DMS114 treated with DMSO at 0.1 percent for 48 hours (cell line): Measurements from ENCODE around the gene TNKS1BP1.
"Not testable (repeated sequence)": the region's sequence is repeated elsewhere in the genome, so short reads cannot be mapped to it uniquely, and the experiment has no call there.

Source experiments
- DNase-seq: peaks from one replicate; lab custom pipeline; 2025; ENCODE audit not compliant: unreplicated experiment; lab: John Stamatoyannopoulos, UW

The TNKS1BP1 gene

DNA sequence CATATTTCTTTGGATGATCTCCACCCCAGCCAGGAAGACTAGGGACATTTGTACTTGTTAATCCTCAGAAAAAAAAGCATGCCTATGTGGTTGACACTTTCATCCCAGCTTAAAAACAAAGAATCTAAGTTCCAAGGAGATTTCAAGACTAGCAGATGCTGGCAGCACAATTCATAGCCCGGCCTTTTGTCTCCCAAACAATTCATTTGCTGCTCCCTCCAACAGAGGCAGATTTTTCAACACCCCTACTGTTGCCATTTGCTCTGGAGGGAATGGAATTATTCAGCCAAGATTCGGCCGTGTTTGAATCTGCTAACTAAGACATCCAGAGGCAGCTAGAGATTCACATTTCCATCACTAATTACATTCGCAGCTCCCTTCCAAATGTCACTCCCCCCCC, 28.7 kb upstream of the TNKS1BP1 start:
- DNase-seq, result no peak

DNA sequence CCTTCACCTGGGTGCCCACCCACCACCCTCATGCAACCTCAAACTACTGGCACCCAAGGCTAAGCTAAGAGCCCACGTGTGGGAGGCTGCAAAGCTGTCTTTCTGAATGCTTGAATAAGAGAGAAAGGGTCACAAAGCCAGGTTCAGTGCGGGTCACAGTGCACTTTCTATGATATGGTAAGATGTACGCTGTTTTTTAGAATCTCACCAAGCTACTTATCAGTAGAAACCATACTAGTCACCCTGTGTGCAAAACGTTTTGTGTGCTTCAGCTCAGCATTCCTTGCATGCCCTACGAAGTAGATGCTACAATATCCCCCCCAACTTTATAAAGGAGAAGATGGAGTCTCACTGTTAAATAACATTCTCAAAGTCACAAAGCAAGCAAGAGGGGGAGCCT, 28.3 kb upstream of the TNKS1BP1 start:
- DNase-seq, result no peak

DNA sequence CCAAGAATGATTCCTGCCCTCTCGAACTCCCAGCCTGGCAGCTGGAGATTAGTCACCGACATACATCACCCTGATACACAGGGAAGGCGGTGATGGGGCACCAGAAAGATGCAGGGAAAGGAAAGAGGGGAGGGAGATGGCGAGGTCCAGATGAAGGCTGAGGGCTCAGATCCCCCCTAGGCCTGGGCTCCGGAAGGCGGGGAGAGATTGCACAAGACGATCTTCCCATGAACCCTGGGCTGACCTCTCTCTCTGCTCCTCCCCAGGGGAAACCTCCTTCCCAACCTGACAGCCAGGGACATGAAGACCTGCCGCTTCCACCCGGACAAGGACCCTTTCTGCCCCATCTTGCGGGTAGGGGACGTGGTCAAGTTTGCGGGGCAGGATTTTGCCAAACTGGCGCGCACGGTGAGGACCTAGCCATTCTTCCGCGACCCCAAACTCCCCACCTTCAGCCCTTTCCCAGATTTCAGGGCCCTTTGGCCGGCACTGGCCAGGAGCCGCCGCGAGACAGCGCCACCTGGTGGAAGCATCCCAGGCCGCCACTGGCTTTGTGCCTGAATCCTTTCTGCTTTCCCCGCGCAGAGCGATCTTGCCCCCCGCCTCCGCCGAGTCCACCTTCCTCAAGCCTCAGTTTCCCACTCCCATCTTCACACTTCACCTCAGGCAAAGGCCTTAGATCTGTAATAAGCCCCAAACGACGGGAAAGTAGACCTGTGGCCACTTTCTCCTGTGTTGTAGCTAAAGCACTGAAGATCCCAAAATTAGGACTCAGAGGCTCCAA, 24.9 kb upstream of the TNKS1BP1 start:
- no peak for DNase-seq

DNA sequence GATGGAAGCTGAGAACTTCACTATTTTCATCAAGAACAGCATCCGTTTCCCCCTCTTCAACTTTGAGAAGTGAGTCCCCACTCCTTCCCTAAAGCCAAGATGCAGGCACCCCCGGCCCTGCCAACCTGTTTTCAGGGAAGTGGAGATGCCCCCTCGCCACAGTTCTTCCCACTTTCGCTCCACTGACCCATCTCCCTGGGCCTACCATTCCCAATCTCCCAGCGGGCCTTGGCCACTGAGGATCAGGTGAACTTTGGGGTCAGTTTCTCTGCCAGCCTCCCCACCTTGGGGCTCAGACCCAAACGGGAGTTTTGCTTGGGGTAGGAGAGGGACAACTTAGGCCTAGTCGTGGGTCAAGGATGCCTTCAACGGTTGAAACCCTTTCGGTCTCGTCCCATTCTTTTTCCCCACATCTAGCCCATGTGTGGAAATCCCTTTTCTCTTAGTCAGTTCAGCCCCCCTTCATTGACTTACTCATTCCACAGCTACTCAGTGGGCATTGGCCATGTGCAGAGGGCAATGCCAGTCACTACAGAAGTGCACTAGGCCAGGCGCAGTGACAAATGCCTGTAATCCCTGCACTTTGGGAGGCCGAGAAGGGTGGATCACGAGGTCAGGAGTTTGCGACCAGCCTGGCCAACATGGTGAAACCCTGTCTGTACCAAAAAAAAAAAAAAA, 24.0 kb upstream of the TNKS1BP1 start:
- DNase-seq, result no peak

DNA sequence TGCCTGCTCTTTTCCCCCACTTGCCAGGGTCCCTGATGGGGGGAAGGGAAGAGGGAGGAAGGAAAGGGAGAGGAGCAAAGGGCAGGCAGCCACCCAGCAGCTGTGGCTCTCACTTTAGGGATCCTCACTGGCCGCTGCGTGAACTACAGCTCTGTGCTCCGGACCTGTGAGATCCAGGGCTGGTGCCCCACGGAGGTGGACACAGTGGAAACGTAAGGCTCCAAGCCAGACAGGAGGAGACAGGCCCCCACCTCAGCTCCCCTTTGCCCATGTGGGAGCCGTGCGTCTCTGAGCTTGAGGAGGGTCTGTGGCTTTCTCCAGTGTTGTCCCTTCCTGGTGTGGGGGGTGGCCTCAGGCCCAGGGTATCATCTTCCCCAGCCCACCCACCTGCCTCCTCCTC, 23.3 kb upstream of the TNKS1BP1 start:
- no peak for DNase-seq

DNA sequence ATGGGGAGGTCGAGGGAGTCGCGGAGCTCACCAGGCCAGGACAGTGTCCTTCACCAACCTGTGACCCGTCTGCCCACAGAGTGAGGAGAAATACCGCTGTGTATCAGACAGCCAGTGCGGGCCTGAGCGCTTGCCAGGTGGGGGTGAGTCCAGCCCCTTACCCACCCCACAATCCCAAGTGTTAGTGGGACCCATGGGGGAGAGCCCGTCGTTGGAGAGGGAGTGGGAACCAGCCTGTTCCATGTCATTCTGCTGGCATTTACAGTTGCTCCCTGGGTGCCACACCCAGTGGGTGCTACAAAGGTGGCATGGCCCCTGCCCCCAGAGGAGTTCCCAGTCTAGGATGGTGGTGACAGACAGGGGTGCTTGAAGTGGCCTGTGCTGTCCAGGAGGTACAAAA, 22.6 kb upstream of the TNKS1BP1 start:
- no peak for DNase-seq

DNA sequence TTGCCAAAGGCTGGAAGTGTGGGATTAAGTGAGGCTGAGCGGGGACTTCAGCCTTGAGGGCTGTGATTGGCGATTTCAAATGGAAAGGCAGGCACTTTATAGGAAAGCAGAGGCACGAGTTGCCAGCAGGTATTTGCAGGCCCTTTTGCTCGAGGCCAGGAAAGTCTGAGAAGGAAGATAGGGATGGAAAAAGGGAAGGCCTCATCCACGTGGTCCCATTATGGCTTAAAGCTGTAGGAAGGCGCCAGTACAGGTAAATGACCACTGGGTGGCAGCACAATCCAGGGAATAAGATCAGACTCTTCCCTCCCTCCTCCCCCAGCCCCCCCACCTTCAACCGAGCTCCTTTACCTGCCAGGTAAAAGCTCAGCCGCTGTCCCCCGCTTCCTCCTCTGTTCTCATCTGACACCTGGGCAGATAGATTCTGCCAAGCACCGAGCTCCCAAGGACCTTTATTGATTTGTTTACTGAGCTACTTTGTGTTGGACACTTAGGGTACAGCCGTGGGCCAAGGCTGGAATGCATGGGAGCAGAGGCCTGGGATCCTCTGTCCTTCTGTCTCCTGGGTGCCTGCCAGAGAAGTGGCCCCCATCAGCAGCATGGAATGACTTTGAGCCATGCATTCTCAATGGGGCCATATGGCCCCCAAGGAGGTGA, 20.9 kb upstream of the TNKS1BP1 start:
- DNase-seq, result peak; percentile 44

DNA sequence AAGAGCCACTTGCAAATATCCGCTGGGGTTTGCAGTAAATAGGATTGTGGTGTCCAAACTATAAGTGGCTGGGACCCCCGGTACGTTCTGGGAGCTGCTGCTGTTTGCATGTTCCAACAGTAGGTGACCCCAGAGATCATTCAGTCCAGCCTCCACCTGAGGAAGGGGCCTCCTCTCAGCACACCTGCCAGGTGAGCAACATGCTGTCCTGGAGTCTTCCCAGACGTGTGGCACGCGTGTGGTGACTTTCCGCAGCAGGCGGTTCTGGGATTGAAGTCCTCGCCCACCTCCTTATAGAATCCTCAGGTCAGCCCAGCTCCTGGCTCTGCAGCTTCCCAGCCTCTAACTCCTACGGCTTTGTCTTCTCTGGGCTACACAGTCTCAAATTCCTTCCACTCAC, 20.1 kb upstream of the TNKS1BP1 start:
- DNase-seq, result no peak

GRCh38 chr11:57343825-57344224, 19.1 kb upstream of the TNKS1BP1 start:
- no peak for DNase-seq

DNA sequence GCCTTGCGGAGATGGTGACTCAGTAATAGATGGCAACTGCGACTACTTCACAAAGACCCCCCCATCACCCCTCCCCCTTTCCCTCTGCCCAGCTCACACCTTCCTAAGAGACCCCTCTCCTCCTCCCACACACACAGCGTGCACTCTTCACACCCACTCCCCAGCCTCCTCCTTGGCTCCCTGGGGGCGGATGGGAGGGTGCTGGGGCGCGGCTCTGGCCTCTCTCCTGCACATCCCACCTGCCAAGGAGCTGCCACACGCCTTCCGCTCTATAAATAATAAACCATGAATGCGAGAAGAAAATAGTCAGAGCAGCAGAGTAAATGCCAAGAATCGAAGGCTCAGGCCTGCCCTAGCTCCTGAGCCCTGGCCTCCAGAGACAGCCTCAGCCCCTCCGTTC, 17.9 kb upstream of the TNKS1BP1 start:
- no peak for DNase-seq

DNA sequence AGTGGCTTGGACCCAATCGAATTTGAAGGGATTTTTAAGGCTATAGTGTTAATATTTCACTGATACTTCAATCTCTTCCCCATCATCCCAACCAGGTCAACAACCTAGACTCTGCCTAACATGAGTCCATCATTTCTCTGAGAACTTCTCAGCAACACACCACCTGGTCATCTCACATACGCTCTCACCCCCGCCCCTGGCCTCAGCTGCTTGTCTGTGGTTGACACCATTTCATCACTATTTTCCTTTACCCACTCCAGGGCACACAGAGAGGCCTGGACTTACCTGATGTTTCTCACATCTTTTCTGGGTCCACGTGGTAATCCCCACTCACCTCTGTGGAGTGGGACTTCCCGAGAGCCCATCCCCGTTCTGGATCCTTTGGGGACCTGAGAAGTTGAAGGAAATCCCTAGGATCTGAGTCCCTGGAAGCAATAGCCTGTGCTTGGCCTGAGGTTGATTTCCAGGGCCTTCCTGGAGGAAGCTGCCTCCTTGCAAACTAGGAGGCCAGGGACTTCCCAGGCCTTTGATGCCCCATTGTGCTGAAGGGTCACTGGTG, 16.6 kb upstream of the TNKS1BP1 start:
- DNase-seq, result no peak

GRCh38 chr11:57340039-57340615, 15.4 kb upstream of the TNKS1BP1 start:
- DNase-seq, result no peak

- DNase-seq, result no peak
Measured at GRCh38 chr11:57339328-57339727, 14.6 kb upstream of the TNKS1BP1 start.

DNA sequence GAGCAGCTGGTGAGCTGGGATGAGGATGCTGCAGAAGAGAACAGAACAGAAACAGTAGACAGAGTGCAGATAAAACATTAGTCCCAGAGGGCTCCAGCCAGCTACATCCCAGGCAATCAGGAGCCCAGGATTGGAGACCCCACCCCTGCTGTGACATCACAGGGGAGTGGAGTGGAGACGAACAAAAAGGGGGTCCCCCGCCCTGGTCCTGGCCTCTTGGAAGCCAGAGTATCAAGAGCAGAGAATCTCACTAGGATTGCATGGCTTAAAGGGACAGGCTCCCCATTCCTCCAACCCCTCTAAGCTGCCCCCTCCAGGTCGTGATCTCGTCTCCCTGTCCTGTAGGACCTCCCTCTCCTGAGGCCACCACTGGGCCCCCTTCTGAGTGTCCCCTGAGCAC, 13.4 kb upstream of the TNKS1BP1 start, which contains the start of gene P2RX3:
Gene P2RX3, plus strand, starts transcription at position 211 of the 400 bp plus-strand sequence. CDS start 199 bp downstream, outside the sequence.
- no peak for DNase-seq

DNA sequence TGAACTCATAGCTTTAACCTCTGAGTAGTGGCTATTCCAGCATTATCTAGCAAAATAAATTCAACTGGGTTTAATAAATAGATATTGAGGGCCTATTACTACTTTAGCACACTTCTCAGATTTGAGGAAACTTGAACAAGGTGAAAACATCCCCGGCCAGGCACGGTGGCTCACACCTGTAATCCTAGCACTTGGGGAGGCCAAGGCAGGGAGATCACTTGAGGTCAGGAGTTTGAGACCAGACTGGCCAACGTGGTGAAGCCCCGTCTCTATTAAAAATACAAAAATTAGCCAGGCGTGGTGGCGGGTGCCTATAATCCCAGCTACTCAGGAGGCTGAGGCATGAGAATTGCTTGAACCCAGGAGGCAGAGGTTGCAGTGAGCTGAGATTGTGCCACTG, 12.1 kb upstream of the TNKS1BP1 start:
- DNase-seq, result not testable (repeated sequence)

DNA sequence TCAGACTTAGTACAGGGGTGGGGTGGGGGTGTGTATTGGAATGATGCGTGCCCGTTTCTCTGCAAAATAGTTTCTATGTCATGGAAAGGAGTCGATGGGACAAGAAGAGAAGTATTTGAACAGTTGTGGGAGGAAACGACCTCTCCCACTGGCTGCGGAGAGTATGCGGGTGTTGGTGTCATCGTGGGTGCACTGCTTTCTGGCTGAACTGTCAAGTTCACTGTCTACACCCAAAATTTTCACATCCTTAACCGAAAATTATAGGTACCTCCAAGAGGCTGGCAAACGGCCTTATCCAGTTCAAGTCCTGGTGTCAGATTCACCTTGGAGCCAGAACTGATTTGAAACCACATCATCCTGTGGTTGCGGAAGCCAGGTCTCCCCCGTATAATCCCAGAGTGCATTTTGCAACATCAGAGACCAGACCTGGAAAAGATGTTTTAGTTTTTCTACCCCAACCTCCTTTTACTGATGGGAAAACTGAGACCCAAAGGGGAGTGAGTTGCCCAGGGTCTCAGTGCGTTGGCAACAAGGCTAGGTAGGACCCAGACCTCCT, 11.4 kb upstream of the TNKS1BP1 start:
- no peak for DNase-seq

DNA sequence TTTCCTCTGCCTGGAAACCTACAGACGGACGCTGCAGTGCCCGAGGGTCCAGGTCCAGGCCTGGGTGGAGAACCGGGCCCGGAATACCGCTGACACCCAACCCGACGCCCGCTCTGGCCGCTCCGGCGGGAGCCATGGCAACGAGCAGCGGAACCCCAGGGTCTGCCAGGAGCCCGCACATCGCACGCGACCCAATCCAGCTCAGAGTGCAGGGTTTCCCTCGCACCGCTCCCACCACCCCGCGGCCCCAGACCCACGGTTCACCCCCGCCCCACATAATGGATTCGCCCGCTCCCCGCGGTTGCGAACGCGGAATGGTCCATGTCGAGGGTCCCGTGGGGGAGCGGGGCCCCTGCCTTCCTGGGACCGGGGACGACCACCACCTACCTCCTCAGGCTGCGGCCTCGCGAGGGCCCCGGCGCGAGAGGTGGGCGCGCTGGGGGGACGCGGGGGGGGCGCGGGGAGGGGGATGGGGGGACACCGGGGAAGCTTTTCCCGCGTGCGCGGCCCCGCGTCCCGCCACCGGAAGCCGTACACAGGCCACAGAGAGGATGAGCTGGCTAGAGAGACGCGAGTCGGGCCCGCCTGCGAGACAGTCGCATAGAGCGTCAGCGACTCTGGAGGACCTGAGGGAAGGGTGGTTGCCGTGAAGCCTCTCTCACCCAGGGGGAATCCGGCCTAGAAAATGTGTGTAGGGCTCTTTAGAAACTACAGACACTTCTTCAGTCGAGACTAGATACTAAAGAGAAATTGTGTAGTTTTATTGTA, 10.8 kb upstream of the TNKS1BP1 start, which contains the start of gene SSRP1:
Gene SSRP1, minus strand, starts transcription at position 550 of the 768 bp plus-strand sequence. CDS start 771 bp downstream, outside the sequence.
- peak; percentile 59 for DNase-seq

DNA sequence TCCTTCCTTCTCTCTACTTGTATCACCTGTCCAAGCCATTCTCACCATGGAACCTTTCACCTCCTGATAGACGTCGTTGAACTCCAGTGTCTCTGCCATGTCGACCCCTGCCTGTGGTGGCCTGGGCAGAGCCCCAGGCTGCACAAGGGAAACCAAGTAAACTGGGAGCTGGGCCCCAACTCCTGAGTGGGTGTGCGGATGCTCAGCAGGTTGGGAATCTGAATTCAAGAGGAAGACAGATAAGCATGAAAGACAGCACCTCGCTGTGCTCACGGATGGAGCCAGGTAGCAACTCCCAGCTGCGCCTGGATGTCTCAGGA, 10.2 kb upstream of the TNKS1BP1 start:
- no peak for DNase-seq

DNA sequence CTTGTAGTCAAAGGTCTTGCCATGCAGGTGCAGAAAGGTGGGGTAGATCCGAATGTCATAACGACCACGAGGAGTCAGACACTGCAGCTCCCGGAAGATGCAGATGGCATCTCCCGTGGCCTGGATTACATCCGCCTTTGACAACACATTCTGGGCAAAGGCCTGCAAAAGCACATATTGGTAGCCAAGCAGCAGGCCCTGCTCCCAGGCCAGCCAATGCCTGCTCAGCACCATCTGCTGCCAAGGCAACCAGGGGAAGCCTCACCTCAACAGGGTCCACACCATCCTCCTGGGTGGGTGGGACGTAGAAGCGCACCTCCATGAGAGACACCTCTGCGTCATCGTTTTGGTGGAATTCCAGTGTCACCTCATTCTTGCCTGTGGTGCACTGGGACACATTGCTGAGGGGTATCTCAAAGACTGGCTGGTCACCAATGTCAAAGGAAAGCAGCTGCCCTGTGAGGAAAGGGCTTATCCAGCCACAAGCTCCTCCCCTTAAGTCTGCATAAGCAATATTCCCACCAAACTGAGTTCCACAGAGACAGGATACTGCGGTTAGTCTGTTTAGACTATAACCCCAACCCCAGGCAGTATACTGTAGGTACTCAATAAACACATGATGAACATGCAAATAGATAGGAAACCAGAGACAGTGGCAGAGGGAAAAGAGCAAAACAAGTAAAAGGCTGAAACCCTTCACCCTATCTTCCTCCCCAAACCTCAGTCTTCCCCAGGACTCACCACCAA, 8.1 kb upstream of the TNKS1BP1 start:
- no peak for DNase-seq

DNA sequence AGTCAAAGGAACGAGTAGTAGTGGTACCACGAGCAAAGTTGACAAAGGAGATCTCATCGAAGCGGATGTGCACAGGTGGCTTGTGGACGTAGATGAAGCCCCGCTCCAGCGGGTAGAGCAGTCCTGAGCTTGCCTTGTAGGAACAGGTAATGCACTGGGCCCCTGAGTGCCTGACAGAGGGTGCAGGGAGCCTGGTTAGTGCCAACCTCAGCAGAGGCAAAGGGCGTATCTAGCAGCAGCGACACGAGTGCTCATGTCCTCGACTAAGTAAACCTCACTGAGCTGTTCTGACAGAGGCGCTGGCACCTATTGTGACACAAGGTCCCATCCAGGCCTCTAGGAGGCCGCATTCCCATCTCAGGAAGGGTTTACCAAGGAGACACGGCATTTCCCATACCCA, 7.0 kb upstream of the TNKS1BP1 start:
- no peak for DNase-seq
